ENCODE measurements around the gene YOD1. TPM values are rescaled to one million over a fixed set of nuclear protein-coding genes. Genes with fewer than 3 reads are reported as not detected.

YOD1 gene
- total RNA-seq, 1 donor from 2014 or later: 12.3 TPM

DNA sequence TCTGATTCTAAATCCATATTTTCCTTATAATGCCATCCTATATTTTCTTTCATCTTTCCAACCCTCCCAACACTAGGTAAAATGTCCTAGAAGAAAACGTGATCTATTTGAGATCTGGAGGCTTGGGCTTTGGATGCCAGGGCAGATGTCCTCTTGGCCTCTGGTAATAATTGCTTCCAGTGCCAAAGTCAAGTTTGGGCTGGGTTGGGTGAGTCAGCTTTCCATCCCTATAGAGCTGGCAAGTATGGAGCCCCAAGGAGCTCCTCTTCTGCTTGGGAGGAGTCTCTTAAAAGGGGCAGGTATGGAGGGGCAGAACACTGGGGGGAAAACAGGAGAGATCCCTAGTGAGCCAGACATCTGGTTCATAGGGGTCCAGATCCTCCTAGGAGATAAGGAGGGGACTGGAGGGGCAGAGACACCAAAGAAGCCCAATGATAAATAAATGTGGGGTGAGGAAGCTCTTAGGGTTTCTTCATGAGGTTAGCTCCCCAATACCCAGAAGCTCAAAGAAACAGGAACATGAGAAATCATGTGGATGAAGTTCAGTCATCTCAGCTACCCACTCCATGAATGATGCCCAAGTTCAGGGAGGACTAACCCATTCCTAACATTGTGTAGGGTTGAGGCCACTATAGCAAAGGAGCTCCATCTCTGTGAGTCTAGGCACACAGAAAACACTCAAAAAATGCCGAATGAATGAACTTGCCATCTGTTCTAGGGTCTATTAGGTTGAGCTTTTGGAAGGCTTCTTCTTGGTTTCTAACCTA, 21.9 kb downstream of the YOD1 start:
- peaks cover 16% of the 10 kb centered on the region for H3K36me3 Mint-ChIP-seq
- peaks cover 25% of the 10 kb centered on the region for H3K27me3 Mint-ChIP-seq
- no peaks in the 10 kb centered on the region for H3K9me3 Mint-ChIP-seq
- H3K4me3 Mint-ChIP-seq: peak overlapping the region; percentile 95
- TF ChIP-seq, protein P1, sequence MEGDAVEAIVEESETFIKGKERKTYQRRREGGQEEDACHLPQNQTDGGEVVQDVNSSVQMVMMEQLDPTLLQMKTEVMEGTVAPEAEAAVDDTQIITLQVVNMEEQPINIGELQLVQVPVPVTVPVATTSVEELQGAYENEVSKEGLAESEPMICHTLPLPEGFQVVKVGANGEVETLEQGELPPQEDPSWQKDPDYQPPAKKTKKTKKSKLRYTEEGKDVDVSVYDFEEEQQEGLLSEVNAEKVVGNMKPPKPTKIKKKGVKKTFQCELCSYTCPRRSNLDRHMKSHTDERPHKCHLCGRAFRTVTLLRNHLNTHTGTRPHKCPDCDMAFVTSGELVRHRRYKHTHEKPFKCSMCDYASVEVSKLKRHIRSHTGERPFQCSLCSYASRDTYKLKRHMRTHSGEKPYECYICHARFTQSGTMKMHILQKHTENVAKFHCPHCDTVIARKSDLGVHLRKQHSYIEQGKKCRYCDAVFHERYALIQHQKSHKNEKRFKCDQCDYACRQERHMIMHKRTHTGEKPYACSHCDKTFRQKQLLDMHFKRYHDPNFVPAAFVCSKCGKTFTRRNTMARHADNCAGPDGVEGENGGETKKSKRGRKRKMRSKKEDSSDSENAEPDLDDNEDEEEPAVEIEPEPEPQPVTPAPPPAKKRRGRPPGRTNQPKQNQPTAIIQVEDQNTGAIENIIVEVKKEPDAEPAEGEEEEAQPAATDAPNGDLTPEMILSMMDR (conservative IDR thresholded peaks at IDR 0.05): no peak
- DNase-seq (ENCODE audit: extremely low spot score, unreplicated experiment): no peak
- peak overlapping the region; percentile 100 for H3K27ac Mint-ChIP-seq
- peaks cover 36% of the 10 kb centered on the region for H3K4me1 Mint-ChIP-seq (ENCODE audit: unreplicated experiment)

DNA sequence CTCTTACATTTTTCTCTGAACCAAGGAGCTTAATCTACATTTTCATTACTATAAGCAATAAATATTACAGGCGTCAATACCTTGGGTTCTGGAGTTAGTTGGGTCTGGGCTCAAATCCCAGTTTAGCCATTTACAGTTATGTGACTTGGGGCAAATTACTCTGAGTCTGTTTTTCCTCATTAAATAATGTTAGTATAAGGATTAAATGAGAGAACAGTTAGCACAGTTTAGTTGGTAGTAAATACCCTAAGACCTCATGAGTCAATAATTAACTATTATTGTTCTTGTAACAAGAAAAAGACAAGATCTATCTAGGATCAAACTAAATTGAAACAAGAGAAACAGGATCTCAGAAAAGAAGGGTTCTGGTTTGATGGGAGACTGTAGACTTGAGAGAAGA, 23.1 kb downstream of the YOD1 start:
- Mint-ChIP-seq H3K27ac (peak overlapping the region; percentile 100), H3K4me1 (ENCODE audit: unreplicated experiment) (peaks cover 40% of the 10 kb centered on the region), H3K4me3 (peak overlapping the region; percentile 95), H3K36me3 (peaks cover 16% of the 10 kb centered on the region), H3K27me3 (peaks cover 22% of the 10 kb centered on the region), H3K9me3 (no peaks in the 10 kb centered on the region)
- TF ChIP-seq, protein P1 (conservative IDR thresholded peaks at IDR 0.05): no peak
- DNase-seq (ENCODE audit: extremely low spot score, unreplicated experiment): no peak

DNA sequence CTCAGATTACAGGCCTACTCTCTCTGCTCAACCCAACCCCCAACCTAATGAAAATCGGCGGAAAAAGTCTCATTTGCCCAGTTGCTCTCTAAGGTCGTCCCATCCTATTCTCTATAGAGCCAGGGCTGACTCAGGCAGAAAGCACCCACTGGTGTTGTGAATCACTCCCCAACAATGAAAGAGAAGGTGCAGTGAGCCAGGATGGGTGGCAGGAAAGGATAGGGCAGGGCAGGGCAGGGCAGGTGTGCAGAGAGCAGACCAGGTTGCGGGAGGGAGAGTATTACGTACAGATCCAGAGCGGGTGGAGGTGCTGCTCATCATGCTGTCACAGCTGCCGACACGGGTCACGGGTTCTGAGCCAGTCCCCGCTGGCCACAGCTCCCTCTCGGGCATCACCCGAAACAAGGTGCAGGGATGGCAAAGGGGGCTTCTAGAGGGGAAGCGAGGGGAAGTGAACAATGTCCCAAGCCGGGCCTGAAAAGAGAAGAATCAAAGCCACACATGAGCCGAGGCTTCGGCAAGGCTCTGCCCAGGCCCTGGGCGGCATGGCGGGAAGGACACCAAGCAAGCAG, 23.7 kb downstream of the YOD1 start:
- peaks cover 12% of the 10 kb centered on the region for H3K36me3 Mint-ChIP-seq
- peaks cover 22% of the 10 kb centered on the region for H3K27me3 Mint-ChIP-seq
- DNase-seq (ENCODE audit: extremely low spot score, unreplicated experiment): no peak
- H3K4me1 Mint-ChIP-seq (ENCODE audit: unreplicated experiment): peaks cover 35% of the 10 kb centered on the region
- peak overlapping the region; percentile 95 for H3K4me3 Mint-ChIP-seq
- TF ChIP-seq, protein P1 (conservative IDR thresholded peaks at IDR 0.05): no peak
- H3K27ac Mint-ChIP-seq: peak overlapping the region; percentile 100
- no peaks in the 10 kb centered on the region for H3K9me3 Mint-ChIP-seq

DNA sequence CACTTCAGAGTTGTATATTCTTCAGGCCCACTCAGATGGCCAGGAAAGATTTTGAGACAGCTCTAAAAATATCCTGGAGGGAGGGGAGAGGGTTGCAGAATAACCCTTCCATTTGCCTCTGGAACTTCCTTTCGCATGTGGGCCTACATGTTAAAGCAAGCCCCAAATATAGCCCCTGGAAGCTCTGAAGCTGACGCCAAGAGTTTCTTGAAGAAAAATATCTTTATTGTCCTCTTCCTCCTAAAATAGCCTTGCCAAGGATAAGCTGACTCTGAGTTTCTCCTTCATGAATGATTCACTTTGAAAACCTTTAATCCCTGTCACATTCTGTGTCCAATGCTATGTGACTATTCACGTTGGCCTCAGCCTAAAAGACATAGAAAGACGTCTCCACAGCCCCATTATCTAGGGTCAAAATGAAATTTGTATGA, 24.9 kb downstream of the YOD1 start:
- Mint-ChIP-seq H3K4me3 (peak overlapping the region; percentile 95), H3K4me1 (ENCODE audit: unreplicated experiment) (peaks cover 39% of the 10 kb centered on the region), H3K36me3 (peaks cover 12% of the 10 kb centered on the region), H3K27me3 (peaks cover 11% of the 10 kb centered on the region), H3K9me3 (no peaks in the 10 kb centered on the region), H3K27ac (peak overlapping the region; percentile 100)
- TF ChIP-seq, protein P1 (conservative IDR thresholded peaks at IDR 0.05): no peak
- no peak for DNase-seq (ENCODE audit: extremely low spot score, unreplicated experiment)

DNA sequence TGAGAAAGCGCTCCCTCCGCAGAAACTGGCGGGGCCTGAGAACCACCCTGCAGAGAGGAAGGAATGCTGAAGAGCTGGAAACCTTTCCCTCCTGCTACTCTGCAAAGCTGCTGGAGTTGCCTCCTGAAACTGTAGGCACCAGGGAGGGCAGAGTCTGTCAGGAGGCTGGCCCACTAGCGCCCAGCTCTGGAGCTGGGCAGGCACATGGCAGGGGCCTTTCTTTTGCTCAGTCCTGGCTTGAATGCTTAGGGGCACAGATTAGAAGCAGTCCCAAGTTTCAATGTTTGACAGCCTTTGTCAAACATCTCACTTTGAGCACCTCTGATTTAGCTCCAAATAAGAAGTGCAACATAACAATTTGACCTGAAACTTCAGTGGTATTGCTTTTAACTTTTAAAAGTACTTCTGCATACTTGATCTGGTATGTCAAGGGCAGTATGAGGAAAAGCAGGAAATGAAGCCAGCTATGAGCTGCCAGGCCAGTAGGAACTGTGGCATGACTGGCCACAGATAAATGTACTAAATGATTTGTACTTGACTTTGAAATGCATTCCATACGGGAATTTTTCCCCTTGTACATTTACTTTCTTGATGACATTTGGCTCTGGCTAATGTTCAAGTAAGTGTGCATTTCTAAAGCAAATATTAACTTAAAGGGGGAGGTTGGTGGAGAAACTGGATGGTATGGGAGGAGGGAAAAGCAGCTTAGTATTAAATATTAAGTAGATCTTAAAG, 25.7 kb downstream of the YOD1 start:
- no peaks in the 10 kb centered on the region for H3K9me3 Mint-ChIP-seq
- peak overlapping the region; percentile 73 for H3K4me3 Mint-ChIP-seq
- peak overlapping the region; percentile 100 for H3K27ac Mint-ChIP-seq
- H3K36me3 Mint-ChIP-seq: peaks cover 12% of the 10 kb centered on the region
- peaks cover 7% of the 10 kb centered on the region for H3K27me3 Mint-ChIP-seq
- no peak for DNase-seq (ENCODE audit: extremely low spot score, unreplicated experiment)
- peaks cover 43% of the 10 kb centered on the region for H3K4me1 Mint-ChIP-seq (ENCODE audit: unreplicated experiment)
- TF ChIP-seq, protein P1 (conservative IDR thresholded peaks at IDR 0.05): no peak

Measured in type B pancreatic cell (in vitro differentiated cells).